HG03066 (cell line): ENCODE data around the gene NSUN4.
"Not testable (repeated sequence)": the region's sequence is repeated elsewhere in the genome, so short reads cannot be mapped to it uniquely, and the experiment has no call there.

ENCODE experiments used
- ATAC-seq: cut with Tn5 transposase; IDR thresholded peaks from one replicate; pipeline ENCODE4 v1.9.1; 2021; ENCODE audit warnings: low read depth; ENCODE audit not compliant: unreplicated experiment

Gene NSUN4

DNA sequence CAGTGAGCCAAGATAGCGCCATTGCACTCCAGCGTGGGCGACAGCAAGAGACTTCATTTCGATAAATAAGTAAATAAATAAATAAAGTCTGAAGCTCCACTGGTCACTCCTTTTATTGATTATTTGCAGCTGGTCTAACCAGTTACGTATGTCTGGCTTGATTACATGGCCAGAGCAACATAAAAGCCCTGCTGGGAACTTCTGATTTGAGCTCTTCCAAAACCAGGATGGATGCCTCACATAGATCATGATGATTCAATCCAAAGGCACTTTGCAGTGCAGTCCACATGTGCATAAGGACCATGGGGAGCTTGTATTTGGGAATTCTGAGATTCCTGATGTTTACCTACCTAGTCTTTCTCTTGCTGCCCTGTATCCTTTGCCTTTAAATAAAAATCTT lies 24.0 kb downstream of the NSUN4 start:
- no peak for ATAC-seq

DNA sequence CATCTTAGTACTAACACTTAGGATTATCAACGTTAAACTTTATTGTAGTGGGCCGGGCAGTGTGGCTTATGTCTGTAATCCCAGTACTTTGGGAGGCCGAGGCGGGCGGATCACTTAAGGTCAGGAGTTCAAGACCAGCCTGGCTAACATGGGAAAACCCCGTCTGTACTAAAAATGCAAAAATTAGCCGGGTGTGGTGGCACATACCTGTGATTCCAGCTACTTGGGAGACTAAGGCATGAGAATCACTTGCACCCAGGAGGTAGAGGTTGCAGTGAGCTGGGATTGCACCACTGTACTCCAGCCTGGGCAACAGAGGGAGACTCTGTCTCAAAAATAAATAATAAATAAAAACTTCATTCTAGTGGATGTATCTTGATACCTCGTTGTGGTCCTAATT lies 25.2 kb downstream of the NSUN4 start:
- not testable (repeated sequence) for ATAC-seq

DNA sequence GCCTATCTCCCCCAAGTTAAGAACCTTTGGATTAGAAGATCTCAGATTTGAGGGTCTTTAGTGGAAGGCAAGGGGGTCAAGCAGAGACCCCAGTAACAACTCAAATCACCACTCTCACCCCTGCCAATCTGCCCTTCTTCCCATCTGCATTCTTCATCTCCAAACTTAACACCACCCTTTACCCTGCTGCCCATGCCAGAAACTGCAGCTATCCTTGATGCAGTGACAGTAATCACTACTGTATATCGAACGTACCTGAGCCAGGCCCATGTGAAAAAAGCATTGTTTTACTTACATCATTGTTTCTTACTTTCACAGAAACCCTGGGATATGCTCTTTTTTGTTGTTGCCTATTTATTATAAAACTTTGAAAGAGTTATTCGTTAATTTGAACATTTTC lies 26.5 kb downstream of the NSUN4 start:
- no peak for ATAC-seq

DNA sequence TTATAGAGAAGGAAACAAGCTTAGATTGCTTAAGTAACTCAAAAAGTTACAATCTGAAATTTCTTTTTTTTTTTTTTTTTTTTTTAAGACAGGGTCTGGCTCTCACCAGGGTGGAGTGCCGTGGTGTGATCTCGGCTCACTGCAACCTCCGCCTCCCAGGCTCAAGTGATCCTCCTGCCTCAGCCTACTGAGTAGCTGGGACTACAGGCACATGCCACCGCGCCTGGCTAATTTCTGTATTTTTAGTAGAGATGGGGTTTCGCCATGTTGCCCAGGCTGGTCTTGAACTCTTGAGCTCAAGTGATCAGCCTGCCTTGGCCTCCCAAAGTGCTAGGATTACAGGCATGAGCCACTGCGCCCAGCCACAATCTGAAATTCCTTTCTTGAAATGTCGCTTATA lies 27.1 kb downstream of the NSUN4 start:
- not testable (repeated sequence) for ATAC-seq

- no peak for ATAC-seq
Measured at GRCh38 chr1:46368791-46369190, 28.2 kb downstream of the NSUN4 start.

DNA sequence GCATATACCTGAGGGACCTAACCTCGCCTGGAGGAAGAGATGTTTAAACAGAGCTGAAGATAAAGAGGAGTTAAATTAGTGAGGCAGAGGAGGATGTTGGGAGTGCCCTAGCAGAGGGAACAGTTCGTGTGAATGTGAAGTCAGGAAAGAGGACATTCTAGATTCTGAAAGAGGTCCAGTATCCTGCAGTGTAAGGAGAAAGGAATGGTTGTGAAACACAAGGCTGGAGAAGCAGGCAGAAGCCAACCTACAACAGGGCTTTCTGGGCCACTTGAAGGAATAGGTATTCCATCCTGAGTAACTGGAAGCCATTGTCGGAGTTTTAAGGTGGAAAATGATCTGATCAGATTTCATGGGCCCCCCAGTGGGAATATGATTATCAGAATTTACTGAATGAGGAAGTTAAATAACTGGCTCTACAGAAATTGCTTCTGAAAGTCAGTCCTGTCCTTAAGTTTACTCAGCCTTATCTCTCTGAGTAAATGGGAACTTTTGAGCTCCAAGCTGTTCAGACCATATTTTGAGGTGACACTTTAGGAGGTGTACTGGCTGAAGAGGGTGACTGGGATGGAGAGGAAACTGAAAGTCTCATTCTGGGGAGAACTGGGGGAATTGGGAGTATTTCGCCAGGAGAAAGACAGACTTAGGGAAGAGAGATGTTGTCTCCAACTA lies 29.1 kb downstream of the NSUN4 start:
- ATAC-seq: no peak

GRCh38 chr1:46370214-46370633 lies 29.6 kb downstream of the NSUN4 start:
- no peak for ATAC-seq

GRCh38 chr1:46372431-46372830 lies 31.8 kb downstream of the NSUN4 start:
- ATAC-seq: no peak

DNA sequence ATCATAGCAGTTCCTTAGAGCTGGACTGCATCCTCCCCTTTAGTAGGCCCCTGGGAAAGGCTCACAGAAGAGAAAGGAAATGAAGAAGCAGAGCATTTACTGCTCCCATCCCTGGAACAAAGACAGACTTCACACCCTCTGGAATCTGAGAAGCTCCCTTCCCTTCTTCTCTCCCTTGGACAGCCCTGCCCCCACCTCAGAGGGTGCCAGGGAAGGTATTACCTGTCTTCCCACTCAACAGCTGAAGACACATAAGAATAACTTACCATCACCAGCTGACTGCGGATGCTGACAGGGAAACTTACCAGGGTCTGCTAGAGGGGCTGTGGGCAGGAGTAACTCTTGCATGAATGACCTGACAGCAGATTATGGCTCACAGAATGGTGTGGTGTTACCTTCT lies 39.4 kb downstream of the NSUN4 start:
- ATAC-seq: no peak

DNA sequence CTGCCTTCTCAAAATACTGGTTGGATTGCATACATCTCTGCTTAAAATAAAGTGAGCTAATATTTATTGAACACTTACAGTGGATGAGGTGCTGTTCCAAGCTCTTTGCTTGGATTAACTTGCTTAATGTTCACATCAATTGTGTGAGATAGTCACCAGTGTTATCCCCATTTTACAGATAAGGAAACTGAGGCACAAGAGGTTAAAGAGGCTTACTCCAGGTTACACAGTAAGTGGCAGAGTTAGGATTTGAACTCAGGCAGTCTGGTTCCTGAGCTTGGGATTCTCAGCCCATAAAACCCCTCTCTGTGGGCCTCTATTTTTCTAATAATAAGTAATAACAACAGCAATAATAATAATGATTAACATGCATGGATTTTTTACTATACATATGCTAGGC lies 39.9 kb downstream of the NSUN4 start:
- ATAC-seq: no peak

- ATAC-seq: no peak
Measured at GRCh38 chr1:46393510-46393909, 52.9 kb downstream of the NSUN4 start.

GRCh38 chr1:46394108-46394871 lies 53.7 kb downstream of the NSUN4 start, which contains the start of gene FAAH:
Gene FAAH (plus strand): TSS chr1:46394317. CDS start chr1:46394349, 32 bp downstream.
- ATAC-seq: no peak

- no peak for ATAC-seq
Measured at GRCh38 chr1:46394872-46395465, 54.4 kb downstream of the NSUN4 start.

GRCh38 chr1:46396441-46397398 lies 56.1 kb downstream of the NSUN4 start:
- ATAC-seq: no peak

DNA sequence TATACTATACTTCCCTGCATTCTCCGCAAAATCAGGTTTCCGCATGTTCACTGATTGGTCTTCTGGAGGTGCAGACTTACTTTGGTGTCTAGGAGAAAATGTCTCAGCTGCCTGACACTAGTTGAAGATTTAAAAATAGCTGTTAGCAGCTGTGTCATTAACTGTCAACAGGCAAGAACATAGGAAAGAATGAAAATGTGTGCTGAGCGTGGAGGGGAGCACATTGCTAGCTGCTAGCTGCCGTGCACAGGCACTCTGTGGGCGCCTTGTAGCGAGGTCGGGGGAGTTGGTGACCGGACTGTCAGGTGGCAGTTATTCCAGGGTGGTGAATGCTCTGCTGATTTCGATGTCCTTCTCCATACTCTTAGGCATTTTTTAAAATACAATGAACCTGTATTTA lies 58.7 kb downstream of the NSUN4 start:
- no peak for ATAC-seq

- no peak for ATAC-seq
Measured at GRCh38 chr1:46400421-46400820, 59.8 kb downstream of the NSUN4 start.

DNA sequence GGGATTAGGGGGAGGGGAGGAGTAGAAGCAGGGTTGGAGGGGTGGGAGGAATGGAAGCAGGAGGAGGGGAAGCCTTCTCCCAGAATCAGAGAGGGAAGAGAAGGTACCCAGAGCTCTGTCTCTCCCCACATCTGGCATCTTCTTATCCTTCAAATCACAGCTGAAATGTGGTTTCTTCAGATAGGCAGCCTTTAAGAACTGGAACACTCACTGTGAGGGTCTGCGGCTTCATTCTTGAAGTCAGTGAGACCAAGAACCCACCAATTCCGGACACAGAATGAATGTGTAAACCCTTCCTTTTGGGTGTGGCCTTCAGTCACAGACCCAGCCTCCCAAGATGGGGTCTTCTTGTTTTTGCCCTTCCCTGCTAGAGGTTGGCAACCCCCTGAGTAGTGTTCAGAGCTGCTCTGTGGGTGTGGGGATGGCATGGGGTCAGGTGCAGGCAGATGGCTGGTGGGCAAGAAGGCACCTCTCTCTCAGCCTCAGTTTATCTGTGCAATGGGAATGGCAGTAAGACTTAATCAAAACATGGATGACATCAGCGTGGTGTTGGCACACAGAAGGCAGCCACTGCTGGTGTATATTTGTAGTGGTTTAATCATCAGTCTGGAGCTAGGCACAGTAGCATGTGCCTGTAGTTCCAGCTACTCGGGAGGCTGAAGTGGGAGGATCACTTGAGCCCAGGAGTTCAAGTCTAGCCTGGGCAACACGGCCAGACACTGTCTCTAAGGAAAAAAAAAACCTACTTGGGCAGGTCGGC lies 60.7 kb downstream of the NSUN4 start:
- no peak for ATAC-seq

DNA sequence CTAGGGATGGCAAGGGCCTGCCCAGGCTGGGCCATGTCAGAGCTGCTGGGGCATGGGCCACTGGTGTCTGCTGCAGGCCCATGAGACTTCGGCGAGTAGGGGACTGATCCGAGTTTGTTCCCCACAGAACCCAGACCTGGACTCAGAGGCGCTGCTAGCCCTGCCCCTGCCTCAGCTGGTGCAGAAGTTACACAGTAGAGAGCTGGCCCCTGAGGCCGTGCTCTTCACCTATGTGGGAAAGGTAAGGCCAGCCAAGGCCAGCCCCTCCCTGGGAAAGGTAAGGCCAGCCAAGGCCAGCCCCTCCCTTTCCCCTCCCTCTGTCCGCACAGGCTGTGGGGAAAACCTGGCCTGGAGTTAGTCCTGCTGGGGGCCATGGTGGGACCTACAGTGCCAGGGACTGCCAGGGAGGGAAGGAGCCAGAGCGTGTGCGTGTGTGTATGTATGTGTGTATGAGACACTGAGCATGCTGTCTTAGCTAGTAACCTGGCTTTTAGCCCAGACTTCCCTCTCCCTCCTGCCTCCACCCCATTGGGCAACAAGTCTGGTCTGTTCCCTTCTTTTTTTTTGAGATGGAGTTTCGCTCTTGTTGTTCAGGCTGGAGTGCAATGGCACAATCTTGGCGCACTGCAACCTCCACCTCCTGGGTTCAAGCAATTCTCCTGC lies 61.5 kb downstream of the NSUN4 start:
- ATAC-seq: no peak

GRCh38 chr1:46403916-46404315 lies 63.3 kb downstream of the NSUN4 start:
- ATAC-seq: no peak
